Activated CD4-positive, CD25-positive, alpha-beta regulatory T cell treated with anti-CD3 and anti-CD28 coated beads, Interleukin-2, amount 50 U/mL, for 72 hours (primary cell): ENCODE measurements around the gene TMEM225B.
"Not testable (repeated sequence)": the region's sequence is repeated elsewhere in the genome, so short reads cannot be mapped to it uniquely, and the experiment has no call there.

Experiments
- DNase-seq: peaks from one replicate; pipeline ENCODE4 v3.0.0; 2021

Gene TMEM225B

DNA sequence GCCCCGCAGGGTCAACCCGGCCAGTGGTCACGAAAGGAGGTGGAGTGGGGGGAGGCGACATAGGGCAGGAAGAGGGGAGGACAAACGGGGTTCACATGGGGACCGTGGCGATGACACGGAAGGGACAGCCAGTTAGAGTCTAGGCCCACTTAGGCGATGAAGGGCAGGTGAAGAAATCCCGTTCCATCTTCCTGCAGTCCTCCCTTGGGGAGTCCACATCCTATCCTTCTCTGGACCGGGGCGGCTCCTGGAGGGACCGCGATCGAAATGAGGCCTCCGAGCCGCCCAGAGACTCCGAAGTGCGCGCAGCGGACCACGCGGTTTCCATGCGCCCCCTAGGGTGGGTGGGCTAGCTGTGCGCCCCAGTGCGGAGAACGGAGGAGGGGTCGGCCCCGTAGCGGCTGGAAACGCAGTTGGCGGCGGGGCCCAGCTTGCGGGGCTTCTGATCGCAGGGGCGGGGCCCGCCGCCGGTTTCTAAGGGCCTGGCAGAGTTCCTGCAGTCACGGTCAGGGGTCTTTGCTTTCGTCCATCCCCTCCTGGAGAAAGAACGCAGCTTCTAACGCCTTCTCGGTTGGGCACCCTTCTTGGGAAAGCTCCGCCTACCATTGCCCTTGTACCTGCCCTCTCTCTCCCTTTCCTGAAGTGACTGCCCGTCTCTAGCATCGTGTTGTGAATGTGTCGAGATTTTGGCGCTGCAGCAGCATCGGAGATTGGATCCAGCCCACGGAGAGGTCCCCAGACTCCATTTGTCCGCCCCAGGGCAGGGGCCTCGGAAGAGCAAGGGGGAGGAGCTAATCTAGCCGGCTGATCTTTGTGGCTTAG, 17.9 kb upstream of the TMEM225B start:
- peak; percentile 47 for DNase-seq

DNA sequence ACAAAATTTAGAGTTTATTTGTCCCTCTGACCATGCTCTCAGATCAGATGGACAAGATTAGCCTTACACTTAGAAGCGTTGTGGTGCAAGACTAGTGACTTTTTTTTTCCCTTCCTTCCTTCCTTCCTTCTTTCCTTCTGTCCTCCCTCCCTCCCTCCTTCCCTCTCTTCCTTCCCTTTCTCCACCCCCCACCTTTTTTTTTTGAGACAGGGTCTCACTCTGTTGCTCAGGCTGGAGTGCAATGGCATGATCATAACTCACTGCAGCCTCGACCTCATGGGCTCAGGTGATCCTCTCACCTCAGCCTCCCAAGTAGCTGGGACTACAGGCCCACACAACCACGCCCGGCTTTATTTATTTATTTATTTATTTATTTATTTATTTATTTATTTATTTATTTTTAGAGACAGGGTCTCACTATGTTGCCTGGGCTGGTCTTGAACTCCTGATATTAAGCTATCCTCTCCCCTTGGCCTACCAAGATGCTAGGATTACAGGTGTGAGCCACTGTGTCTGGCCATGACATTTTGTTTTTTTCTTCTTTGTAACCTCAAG, 17.2 kb upstream of the TMEM225B start:
- not testable (repeated sequence) for DNase-seq

DNA sequence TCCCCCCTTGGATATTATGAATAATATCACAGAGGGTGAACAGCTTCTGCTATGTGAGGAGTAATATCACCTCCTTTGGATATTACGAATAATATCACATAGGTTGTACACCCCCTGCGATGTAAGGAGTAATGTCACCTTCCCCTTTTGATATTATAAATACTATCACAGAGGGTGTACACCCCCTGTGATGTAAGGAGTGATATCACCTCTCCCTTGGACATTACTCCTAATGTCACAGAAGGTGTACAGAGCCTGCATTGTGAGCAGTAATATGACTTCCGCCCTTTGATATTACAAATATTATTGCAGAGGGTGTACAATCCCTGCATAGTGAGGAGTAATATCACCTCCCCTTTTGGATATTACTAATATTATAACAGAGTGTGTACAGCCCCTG, 9.2 kb upstream of the TMEM225B start:
- no peak for DNase-seq

DNA sequence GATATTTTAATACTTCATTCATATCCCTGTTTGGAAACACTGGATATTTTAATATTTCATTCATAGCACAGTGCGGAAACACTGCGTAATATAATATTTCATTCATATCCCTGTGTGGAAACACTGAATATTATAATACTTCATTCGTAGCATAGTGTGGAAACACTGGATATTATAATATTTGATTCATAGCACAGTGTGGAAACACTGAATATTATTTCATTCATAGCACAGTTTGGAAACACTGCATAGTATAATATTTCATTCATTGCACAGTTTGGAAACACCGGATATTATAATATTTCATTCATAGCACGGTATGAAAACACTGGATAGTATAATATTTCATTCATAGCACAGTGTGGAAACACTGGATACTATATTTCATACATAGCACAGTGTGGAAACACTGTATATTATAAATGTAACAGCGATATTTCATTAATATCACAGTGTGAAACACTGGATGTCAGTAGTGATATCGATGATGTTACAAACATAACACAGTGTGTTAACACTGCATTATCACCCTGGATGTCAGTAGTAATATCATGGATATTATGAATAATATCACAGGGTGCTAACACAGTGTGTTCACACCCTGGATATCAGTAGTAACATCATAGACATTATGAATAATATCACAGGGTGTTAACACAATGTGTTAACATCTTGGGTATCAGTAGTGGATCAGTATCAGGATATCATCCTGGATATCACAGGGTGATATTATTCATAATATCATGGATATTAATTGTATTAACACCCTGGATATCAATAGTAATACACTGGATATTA, 2.9 kb upstream of the TMEM225B start:
- DNase-seq, result no peak

DNA sequence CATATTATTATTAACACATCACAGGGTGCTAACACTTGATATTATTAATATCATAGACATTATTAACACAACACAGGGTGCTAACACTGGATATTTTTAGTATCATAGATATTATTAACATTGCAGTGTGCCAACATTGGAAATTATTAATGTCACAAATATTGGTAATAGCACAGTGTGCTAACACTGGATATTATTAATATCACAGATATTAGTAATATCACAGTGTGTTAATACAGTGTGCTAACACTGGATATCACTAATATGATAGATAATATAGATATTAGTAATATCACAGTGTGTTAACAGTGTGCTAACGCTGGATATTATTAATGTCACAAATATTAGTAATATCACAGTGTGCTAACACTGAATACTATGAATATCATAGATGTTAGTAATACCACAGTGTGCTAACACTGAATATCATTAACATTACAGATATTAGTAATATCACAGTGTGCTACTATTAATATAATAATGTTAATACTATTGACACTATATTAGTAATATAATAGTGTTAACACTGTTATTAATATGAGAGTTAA, 1.6 kb upstream of the TMEM225B start:
- no peak for DNase-seq

DNA sequence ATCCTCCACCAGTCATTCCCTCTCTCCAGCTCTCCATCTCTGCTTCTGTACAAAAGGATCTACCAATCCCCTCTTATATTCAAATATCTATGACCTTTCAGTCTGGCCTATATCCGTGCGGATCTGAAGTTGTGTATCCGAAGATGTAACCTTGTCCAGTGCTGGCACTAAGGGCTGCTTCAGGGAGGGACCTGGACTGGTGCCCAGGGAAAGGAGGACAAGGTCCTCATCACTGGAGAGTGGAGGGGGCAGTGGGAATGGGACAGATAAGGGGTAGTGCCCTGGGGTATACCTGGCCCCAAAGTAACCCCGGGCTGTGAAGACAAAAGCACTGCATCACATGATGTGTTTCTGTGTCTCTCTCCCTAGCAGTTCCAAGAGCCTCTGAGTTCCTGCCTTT, 1.8 kb downstream of the TMEM225B start:
- no peak for DNase-seq

DNA sequence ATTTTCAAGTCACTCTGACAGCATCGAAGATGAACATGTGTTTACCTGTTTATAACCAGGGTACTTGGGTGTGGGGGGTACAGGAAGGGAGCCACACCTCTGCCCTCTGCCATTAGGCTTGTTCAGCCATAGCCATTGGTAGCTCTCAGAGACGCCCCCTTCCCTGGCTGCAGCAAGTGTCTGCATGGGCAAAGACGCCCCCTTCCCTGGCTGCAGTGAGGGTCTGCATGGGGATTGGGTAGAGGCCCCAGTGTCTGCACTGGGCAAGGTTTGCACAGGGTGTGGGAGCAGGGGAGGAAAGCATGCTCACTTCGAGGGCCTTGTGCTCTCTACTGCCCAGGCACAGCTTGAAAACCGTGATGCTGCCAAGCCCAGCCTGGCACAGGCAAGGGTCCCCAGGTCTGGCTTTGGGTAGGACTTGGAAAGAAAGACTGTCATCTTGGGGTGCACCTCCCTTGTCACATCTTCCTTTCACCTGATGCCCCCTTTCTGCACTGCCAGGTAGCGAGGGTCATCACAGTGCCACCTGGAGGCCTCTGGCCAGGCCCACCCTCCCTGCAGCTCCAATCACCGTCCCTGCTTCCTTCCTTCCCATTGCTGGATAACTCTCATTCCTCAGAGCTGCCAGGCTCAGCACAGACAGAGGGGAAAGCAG, 3.7 kb downstream of the TMEM225B start:
- DNase-seq, result no peak

DNA sequence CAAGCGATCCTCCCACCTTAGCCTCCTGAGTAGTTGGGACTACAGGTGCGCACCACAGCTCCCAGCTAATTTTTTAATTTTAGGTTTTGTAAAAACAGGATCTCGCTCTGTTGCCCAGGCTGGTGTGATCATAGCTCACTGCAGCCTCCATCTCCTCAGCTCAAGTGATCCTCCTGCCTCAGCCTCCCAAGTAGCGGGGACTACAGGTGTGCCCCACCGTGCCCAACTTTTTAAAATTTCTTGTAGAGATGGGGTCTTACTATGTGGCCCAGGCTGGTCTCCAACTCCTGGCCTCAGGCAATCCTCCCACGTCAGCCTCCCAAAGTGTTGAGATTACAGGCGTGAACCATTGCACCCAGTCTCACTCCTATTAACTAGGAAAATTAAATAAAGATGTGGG, 7.5 kb downstream of the TMEM225B start:
- no peak for DNase-seq

DNA sequence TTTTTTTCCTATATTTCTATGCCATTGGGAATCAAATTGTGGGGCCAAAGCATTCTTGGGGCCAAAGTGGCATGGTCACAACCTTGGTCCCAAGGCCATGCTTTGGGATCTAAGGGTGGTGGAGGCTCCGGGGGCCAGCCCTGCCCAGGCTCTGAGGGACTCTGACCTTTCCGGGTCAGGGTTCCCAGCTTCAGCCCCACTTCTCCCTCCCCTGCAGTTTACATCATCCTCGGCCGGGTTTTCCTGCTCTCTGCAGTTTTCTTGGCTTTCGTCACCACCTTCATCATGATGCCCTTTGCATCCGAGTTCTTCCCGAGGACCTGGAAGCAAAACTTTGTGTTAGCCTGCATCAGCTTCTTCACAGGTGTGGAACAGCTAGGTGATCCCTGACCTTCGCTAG, 8.5 kb downstream of the TMEM225B start:
- DNase-seq, result no peak

DNA sequence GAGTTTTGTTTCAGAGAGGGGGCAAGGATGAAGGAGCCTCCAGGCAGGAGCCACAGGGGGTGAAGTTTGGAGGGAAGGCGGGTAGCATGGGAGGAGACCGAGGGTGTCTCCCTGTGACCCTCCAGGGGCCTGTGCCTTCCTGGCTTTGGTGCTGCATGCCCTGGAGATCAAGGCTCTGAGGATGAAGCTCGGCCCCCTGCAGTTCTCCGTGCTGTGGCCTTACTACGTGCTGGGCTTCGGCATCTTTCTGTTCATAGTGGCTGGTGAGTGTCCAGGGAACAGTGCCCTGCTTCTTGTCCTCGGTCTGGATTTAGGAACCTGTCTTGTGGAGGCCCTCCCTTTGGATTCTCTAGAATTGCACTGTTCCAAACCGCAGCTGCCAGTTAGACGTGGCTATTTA, 9.5 kb downstream of the TMEM225B start:
- no peak for DNase-seq

DNA sequence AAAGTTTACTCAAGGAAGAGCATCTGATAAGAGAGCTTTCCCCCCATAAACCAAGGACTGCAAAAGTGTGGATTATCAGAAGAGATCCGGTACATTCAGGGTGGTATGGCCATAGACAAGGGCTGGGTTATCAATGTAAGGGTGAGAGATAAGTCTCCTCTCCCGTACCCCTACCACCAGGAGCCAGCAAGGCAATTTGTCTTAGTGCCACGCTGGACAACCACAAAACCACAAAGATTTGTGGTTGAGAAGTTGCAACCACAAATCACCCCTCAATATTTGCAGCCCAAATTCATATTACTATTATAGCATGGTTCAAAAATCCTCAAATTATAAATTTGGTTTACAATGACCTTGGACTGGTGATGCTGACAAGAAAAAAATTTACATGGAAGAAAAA, 16.4 kb downstream of the TMEM225B start:
- no peak for DNase-seq

DNA sequence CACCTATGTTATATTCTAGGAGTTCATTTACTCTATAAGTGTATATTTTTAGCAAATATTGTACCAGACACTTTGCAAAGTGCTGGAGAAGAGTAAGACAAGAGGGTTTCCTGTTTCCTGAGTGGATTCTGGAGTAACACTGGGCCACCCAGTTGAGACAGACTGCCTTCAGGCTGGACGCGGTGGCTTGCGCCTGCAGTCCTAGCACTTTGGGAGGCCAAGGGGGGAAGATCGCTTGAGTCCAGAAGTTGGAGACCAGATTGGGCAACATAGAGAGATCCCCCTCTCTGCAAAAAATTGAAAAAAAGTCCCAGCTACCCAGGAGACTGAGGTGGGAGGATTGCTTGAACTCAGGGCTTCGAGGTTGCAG, 17.9 kb downstream of the TMEM225B start:
- no peak for DNase-seq

DNA sequence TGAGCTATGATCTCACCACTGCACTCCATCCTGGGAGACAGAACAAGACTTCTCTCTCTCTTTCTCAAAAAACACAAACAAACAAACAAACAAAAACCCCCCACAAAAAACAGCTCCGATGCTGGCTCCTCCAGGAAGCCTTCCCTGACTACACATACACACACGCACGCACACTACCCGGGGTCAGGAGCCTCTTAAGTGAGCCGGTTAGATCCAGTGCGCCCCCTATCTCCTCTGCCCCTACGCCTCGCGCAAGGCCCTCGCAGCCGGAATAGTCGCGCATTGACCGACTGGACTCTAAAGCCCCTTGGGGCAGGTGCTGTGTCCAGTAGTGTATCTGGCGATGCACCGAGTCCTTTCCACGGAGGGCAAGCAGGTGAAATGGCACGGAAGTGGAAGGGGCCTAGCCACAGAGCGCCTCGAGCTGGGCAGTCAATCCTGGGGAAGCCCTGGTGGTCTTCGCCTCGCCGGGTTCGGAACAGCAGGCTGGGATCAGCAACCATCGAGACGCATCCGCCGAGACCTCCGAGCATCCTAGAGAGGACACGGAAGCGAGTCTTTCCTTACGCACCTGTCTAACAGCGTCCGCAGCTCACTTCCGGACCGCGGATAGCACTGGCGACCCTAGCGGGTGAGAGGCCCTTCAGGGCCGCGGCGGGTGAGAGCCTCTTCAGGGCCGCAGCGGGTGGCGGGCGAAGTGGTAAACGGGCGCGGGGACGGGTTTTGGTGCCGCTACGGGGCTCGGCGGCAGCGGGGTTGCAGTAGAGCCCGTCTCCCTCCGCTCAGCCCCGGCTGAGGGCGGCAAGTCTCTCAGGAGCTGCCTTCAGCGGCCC, 18.5 kb downstream of the TMEM225B start, which contains the start of gene ZSCAN25:
ZSCAN25 (plus strand) TSS at position 588 of the 833 bp plus-strand sequence. CDS start 2,661 bp downstream, outside the sequence.
- DNase-seq, result peak; percentile 77

DNA sequence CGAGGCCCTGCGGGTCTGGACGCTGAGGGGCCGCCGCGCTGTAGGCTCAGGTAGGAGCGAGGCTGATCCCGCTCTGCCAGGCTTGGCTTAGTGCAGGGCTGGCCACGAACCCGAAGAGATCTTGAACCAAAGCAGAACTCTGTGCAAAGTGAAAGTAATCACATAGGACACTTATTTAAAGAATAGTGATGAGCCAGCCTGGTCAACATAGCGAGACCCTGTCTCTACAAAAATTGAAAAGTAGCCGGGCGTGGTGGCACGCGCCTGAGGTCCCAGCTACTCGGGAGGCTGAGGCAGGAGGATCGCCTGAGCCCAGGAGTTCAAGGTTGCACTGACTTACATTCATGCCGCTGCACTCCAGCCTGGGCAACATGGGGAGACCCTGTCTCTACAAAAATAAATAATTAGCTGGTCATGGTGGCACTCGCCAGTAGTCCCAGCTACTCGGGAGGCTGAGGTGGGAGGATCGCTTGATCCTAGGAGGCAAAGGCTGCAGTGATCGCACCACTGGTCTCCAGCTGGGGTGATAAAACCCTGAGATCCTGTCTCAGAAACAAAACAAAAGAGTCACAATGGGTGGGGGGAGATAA, 19.2 kb downstream of the TMEM225B start:
- DNase-seq, result no peak

DNA sequence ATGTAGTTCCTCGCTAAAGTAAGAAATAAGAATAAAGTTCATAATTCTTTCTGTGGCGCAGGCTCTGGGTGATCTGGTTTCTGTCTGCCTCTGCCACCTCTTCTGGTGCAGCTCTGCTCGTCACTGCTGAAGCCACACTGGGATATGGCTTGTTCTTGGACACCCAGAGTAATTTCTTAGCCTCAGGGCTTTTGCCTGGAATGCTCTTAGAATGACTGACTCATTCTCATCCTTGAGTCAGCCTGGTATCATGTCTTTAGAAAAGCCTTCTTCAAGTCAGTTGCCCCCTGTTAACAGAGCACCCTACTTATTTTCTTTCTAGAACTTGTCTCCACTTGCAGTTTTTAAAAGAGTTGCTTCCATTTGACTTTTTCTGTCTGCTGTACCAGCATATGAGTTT, 20.7 kb downstream of the TMEM225B start:
- DNase-seq, result no peak

DNA sequence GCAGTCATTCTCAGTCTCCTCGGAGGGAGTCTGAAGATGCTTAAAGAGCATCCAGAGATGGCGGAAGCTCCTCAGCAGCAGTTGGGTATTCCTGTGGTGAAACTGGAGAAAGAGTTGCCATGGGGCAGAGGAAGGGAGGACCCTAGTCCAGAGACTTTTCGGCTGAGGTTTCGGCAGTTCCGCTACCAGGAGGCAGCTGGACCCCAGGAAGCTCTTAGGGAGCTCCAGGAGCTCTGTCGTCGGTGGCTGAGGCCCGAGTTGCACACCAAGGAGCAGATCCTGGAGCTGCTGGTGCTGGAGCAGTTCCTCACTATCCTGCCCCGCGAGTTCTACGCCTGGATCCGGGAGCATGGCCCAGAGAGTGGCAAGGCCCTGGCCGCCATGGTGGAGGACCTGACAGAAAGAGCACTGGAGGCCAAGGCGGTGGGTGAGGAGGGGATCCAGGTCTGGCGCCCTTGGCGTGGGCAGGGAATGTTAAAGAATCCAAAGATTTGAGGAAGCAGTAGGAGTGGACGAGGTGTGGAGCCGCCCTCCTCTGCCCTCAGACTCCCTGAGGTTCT, 21.6 kb downstream of the TMEM225B start:
- DNase-seq, result no peak

DNA sequence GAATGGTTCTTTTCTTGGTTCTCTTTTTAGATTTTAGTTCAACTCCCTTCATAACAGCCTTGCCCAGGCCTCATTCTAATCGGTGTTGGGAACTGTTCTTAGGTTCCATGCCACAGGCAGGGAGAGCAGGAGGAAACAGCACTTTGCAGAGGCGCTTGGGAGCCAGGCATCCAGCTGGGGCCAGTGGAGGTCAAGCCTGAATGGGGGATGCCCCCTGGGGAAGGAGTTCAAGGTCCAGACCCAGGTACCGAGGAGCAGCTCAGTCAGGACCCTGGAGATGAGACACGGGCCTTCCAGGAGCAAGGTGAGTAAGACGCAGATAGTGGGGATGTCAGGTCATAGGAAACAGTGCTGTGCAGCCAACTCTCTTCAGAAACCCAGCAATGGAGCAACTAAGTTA, 23.2 kb downstream of the TMEM225B start:
- no peak for DNase-seq

DNA sequence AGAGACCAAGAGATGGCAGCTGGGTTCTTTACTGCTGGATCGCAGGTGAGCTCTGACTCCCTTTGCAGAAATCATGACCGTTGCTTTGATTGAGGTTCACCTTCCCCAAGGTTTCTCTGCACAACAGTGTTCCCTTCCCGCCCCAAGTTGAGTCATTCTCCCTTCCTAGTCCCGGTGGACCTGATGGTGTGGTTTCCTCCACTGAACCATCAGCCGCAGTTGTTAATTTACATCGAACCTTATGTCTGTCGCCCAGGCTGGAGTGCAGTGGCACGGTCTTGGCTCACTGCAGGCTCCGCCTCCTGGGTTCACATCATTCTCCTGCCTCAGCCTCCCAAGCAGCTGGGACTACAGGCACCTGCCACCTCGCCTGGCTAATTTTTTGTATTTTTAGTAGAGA, 24.5 kb downstream of the TMEM225B start:
- no peak for DNase-seq

DNA sequence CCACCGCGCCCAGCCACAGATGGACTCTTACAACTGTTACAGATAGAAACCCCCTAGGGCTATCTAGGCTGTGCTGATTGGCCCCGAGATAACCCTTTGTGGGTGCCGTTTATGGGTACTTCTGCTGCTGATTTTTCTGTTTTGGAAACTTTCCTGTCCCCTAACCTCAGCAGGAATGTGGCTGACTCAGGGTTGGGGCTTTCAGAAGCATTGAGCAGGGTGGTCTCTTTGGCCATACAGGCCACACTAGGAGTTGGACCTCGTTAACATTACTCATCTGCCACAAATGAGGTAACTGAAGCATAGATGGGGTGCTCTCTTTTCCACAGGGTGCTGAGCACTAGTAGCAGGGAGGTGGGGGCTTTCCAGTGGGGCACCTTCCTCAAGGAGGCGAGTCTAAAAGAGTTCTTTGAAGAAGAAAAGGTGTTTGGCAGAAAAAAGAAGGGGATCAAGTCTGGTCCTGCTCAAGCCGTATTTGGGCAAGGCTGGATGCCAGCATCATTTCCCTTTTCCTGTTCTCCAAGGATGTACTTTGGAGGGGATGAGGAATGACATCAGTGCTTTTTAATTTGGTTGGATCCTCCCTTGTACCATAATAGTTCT, 25.1 kb downstream of the TMEM225B start:
- DNase-seq, result no peak

DNA sequence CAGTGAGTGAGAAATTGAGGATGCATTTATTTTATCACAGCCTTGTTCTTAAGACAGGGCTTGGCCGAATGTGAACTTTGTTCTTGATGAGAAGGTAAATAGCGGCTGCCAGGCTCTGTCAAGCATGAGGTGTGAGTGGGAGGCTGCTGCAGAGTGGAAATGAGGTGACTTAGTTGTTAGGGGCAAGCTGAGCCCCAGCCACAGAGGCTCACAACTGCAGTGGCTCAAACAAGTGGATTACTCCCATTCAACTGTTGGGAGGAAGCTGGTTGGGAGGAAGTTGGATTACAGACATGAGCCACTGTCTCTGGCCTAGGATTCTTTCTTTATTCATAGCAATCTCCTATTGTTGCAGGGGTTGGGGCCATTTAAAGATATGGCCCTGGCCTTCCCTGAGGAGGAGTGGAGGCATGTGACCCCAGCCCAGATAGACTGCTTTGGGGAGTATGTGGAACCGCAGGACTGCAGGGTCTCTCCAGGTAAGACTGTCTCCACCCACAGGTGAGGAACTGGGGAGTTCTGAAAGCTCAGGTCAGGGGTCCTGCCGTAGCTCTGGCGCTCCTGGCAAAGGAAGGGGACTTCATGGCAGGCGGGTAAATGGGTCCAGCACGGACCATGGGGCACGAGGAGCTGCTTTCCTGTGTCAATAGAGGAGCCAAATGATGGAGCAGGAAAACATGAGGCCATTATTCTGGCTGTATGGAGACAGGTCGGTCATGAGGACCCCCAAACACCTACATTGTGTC, 25.8 kb downstream of the TMEM225B start:
- DNase-seq, result no peak
